ENCODE results near the gene SORCS3. TPM values are rescaled to one million over a fixed set of nuclear protein-coding genes. Genes with fewer than 3 reads are reported as not detected.

The SORCS3 gene
- total RNA-seq, 1 donor from 2014 or later, result not detected

GRCh38 chr10:104658067-104658466, 17.0 kb downstream of the SORCS3 start:
- DNase-seq (no peak), ATAC-seq (no peak)
- H3K27ac ChIP-seq, result no peak overlapping the region
- no peak for TF ChIP-seq CTCF (IDR thresholded peaks at IDR 0.05)
- intact Hi-C loops (cut with DNase I), result no loop called here
- H3K4me1 ChIP-seq, result no peaks in the 10 kb centered on the region
- H3K9me3 ChIP-seq, result no peaks in the 10 kb centered on the region
- H3K36me3 ChIP-seq, result no peaks in the 10 kb centered on the region
- no peak overlapping the region for H3K4me3 ChIP-seq
- peaks cover 7% of the 10 kb centered on the region for H3K27me3 ChIP-seq (ENCODE audit: low read depth)

- intact Hi-C loops (cut with DNase I), result no loop called here
- no peaks in the 10 kb centered on the region for H3K36me3 ChIP-seq
- no peak for ATAC-seq
- H3K27me3 ChIP-seq (ENCODE audit: low read depth), result peaks cover 7% of the 10 kb centered on the region
- no peak for DNase-seq
- H3K4me3 ChIP-seq, result no peak overlapping the region
- no peaks in the 10 kb centered on the region for H3K9me3 ChIP-seq
- no peaks in the 10 kb centered on the region for H3K4me1 ChIP-seq
- no peak for TF ChIP-seq CTCF (IDR thresholded peaks at IDR 0.05)
- H3K27ac ChIP-seq, result no peak overlapping the region
These were observed 18.7 kb downstream of the SORCS3 start for GRCh38 chr10:104659809-104660208.

GRCh38 chr10:104663076-104663475, 22.0 kb downstream of the SORCS3 start:
- peaks cover 7% of the 10 kb centered on the region for H3K27me3 ChIP-seq (ENCODE audit: low read depth)
- DNase-seq (no peak), ATAC-seq (no peak)
- no peak overlapping the region for H3K4me3 ChIP-seq
- H3K9me3 ChIP-seq, result no peaks in the 10 kb centered on the region
- no peaks in the 10 kb centered on the region for H3K4me1 ChIP-seq
- no peak overlapping the region for H3K27ac ChIP-seq
- TF ChIP-seq CTCF (IDR thresholded peaks at IDR 0.05), result no peak
- intact Hi-C loops (cut with DNase I), result no loop called here
- H3K36me3 ChIP-seq, result no peaks in the 10 kb centered on the region

GRCh38 chr10:104663563-104663962, 22.5 kb downstream of the SORCS3 start:
- no peak for ATAC-seq
- Histone ChIP-seq H3K27me3 (ENCODE audit: low read depth) (peaks cover 7% of the 10 kb centered on the region), H3K4me1 (no peaks in the 10 kb centered on the region), H3K4me3 (no peak overlapping the region), H3K27ac (no peak overlapping the region), H3K9me3 (no peaks in the 10 kb centered on the region), H3K36me3 (no peaks in the 10 kb centered on the region)
- no peak for TF ChIP-seq CTCF (IDR thresholded peaks at IDR 0.05)
- intact Hi-C loops (cut with DNase I), result no loop called here
- no peak for DNase-seq

- H3K36me3 ChIP-seq, result no peaks in the 10 kb centered on the region
- intact Hi-C loops (cut with DNase I), result no loop called here
- peaks cover 7% of the 10 kb centered on the region for H3K27me3 ChIP-seq (ENCODE audit: low read depth)
- H3K4me3 ChIP-seq, result no peak overlapping the region
- no peak for TF ChIP-seq CTCF (IDR thresholded peaks at IDR 0.05)
- H3K9me3 ChIP-seq, result no peaks in the 10 kb centered on the region
- no peak for DNase-seq
- H3K27ac ChIP-seq, result no peak overlapping the region
- ATAC-seq, result no peak
- H3K4me1 ChIP-seq, result no peaks in the 10 kb centered on the region
These were observed 23.1 kb downstream of the SORCS3 start for GRCh38 chr10:104664205-104664604.

- Histone ChIP-seq H3K27me3 (ENCODE audit: low read depth) (peaks cover 4% of the 10 kb centered on the region), H3K9me3 (no peaks in the 10 kb centered on the region), H3K27ac (no peak overlapping the region), H3K4me3 (no peak overlapping the region), H3K36me3 (no peaks in the 10 kb centered on the region), H3K4me1 (no peaks in the 10 kb centered on the region)
- intact Hi-C loops (cut with DNase I), result no loop called here
- DNase-seq (no peak), ATAC-seq (no peak)
- no peak for TF ChIP-seq CTCF (IDR thresholded peaks at IDR 0.05)
These were observed 24.1 kb downstream of the SORCS3 start for GRCh38 chr10:104665174-104665573.

All from lower lobe of right lung (tissue), 2 donors.